GM18502 (cell line): ENCODE measurements around the gene EMILIN1.
A peak's percentile ranks its signal among the peaks of the same experiment; 100 is the strongest.
"Not testable (repeated sequence)": the region's sequence is repeated elsewhere in the genome, so short reads cannot be mapped to it uniquely, and the experiment has no call there.

Experiments
- ATAC-seq: cut with Tn5 transposase; IDR thresholded peaks from one replicate; pipeline ENCODE4 v1.9.1; 2021; ENCODE audit warnings: mild to moderate bottlenecking; ENCODE audit not compliant: unreplicated experiment, poor library complexity

The EMILIN1 gene

DNA sequence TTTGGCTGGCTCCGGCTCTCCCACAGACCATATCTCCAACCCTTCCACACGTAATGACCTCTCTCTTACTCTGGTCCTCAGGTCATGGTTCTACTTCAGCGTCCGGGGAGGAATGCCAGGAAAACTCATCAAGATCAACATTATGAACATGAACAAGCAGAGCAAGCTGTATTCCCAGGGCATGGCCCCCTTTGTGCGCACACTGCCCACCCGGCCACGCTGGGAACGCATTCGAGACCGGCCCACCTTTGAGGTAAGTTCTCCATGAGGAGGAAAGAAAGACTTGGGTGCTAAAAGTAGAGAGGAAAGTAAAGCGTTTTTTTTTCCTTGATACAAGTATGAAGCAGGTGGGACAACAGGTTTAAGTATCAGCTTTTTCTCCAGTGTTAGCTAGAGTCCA lies 25.1 kb upstream of the EMILIN1 start:
- ATAC-seq, result no peak

DNA sequence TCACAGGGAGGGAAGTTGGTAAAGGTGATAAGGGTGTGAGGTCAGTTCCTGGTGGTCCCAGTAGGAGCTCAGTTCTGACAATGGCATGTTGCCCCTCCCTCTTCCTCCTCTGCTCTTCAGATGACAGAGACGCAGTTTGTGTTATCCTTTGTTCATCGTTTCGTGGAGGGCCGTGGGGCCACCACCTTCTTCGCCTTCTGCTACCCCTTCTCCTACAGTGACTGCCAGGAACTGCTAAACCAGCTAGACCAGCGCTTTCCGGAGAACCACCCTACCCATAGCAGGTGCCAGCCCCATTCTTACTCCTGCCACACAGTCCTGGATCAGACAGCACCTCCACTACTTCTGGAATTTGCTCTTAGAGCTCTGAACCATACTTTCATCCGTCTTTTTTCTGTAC lies 24.6 kb upstream of the EMILIN1 start:
- no peak for ATAC-seq

DNA sequence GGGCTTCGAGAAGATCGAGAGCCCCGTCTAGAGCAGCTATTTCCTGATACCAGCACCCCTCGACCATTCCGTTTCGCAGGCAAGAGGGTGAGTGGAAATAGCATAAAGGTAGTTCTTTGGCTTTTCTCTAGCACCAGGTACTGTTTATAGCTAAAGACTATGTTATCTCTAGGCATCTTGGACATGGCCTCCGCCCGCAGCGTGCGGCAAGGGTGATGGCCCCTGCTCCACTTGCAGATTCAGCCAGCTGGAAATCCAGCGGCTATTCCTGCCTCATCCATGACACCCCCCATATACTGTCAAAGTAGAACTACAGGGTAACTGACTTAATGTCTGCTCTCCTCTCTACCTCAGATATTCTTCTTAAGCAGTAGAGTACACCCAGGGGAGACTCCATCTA lies 23.7 kb upstream of the EMILIN1 start:
- ATAC-seq, result no peak

DNA sequence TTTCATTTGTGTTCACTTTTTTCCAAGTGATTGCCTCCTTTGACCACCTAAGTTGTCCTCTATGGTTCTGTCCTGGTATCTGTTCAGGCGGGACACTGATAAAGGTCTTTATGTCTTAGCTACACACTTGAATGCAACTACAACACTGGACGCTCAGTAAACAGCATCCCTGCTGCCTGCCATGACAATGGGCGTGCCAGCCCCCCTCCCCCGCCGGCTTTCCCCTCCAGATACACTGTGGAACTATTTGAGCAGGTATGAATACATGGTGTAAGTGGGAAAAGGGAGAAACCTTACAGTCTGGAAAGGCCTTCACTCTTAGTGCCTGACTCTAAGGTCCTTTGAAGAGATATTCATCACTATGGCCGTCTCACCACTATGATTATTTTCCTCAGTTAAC lies 21.2 kb upstream of the EMILIN1 start:
- ATAC-seq, result no peak

DNA sequence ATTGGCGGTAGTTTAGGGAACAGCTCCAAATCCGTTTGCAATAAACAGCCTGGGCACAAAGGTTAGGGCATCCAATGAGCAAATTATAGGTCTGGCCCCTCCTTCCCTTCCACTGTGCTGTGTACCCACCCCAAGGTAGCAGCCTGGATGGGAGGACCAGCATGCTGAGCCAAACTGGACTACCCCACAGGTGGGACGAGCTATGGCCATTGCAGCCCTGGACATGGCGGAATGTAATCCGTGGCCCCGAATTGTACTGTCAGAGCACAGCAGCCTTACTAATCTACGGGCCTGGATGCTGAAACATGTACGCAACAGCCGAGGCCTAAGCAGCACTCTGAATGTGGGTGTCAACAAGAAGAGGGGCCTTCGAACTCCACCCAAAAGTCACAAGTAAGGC lies 20.2 kb upstream of the EMILIN1 start:
- no peak for ATAC-seq

DNA sequence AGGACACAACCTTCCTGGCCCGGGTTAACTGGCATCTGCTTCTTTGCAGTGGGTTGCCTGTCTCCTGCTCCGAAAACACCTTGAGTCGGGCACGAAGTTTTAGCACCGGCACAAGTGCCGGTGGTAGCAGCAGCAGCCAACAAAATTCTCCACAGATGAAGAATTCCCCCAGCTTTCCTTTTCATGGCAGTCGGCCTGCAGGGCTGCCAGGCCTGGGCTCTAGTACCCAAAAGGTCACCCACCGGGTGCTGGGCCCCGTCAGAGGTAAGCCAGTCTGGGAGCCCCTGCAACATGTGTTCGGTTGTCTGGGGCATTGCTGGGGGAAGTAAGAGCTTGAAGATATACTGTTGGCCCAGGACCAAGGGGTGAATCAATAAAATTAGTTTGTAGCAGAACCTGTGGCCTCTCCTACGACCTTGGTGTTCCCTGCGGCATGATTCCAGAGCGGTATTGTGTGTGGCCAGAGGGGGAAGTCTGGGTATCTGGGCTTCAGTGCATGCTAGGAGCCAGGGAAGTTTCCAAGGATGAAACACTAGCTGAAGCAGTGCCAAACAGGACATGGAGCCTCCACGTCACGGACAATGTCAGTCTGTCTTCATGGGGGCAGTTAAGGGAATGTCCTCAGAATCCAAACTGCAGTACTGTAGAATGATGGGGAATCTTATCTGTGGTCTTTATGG lies 19.1 kb upstream of the EMILIN1 start:
- ATAC-seq, result no peak

DNA sequence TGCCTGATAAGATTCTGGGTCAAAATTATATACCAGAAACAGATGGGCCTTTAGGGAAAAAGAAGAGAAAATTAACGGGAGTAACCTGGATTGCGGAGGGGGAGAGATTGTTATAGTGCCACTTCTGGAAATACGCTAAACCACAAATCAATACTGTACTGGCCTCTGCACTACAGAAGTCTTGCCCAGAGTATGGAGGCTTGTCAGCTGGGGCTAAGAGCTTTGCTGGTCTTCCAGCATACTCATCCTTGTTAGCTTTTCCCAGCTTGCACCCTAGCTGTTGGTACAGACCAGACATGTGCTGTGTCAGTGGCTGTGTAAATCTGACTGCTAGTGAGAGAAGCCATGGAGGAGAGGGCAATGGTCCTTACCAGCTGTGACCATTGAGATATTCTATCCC lies 18.1 kb upstream of the EMILIN1 start:
- ATAC-seq, result no peak

DNA sequence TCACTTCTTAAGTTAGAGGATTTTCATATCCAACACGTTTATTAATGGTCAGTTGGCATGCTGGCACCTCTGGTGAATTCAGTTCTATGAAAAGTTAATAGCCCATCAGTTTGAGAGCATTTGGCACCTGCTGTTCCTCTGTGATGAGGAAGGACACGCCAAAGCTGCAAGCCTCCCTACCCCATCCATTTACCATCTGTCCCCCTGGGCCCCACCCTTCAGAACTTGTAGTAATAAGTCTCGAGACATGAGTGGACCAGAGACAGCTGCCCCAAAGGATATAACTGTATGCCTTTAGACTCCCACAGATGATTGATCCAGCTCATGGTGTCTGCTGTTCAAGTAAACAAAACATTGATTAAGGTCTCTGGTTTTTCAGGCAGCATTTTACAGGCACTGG lies 13.3 kb upstream of the EMILIN1 start:
- no peak for ATAC-seq

DNA sequence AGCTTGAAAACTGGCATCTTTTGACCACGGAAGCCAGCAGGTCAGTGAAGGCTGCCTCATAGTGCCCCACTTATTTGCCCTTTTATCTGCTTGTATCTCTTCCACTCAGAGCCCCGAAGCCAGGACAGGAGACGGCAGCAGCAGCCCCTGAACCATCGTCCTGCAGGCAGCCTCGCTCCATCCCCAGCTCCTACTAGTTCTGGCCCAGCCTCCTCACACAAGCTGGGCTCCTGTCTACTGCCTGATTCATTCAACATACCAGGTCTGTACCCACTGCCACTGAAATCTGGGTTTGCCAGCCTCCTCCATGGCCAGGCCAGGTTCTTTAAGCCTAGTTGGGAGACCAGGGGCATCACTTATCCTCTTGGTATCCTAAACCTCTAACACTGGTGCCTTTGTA lies 11.0 kb upstream of the EMILIN1 start:
- ATAC-seq, result no peak

DNA sequence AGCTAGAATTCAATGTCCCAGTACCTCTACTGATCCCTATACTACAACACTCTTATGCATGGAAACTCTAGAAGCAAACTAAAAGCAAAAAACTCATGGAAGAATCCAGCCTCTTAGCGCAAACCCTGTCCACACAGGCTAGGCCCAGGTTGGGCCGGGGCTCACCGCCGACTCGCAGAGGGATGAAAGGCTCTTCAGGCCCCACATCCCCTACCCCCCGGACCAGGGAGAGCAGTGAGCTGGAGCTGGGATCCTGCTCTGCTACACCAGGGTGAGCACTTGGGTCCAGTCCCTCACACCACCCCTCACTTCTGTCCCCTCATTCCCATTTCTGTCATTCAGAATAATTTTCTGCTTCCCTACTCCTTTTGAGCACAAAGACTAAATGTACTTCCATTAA lies 9.0 kb upstream of the EMILIN1 start:
- no peak for ATAC-seq

DNA sequence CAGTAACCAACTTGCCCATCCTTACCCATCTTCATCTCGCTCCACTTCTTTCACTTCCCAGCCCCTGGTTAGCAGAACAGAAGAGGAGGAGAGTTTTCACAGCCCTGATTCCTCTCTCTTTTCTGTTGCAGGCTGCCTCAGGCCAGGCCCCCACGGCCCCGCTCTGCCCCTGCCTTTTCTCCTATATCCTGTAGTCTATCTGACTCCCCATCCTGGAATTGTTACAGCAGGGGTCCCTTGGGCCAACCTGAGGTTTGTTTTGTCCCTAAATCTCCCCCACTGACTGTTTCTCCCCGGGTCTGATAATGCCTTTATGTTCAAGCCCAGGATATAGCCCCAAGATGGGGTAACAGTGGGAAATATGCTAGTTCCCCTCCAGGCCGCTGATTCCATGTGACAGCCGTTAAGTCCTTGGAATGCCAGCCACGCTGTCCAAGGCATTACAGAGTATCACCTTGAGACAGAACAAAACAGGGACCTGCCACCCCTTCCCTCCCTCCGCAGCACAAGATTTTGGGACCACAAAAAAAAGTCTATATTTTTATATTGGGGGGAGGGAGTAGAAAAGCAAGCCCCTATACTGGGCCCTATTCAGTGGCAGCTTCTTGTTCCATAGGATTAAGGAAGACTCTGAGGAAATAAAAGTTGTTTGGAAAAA lies 8.3 kb upstream of the EMILIN1 start:
- ATAC-seq, result no peak

DNA sequence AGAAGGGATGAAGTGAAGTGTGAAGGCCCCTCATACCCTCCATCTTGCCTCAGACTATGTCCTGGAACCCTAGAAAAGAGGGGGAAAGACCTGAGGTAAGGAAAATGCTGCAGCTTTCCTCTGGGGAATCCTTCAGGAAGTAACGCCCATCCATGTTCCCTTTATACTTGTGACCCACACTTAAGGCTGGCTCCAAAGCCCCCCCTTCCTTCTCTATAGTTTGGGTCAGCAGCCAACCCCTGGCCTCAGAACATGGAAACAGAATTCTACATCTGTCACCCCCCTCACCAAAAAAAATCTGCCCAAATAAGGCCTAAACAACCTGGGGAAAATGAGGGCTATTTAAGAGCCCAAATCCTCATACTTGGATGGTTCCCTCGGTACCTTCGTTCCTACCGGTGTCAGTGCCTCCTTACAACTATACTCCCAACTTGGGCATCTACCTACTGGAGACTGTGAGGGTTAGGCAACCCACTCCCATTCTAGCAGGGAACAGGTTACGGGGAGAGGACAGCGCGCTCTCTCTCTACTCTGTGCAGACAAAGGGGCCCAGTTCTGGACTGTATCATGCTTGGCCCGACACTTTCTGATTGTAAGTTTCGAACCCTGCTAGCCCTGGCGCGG lies 7.7 kb upstream of the EMILIN1 start:
- peak; percentile 13 for ATAC-seq

DNA sequence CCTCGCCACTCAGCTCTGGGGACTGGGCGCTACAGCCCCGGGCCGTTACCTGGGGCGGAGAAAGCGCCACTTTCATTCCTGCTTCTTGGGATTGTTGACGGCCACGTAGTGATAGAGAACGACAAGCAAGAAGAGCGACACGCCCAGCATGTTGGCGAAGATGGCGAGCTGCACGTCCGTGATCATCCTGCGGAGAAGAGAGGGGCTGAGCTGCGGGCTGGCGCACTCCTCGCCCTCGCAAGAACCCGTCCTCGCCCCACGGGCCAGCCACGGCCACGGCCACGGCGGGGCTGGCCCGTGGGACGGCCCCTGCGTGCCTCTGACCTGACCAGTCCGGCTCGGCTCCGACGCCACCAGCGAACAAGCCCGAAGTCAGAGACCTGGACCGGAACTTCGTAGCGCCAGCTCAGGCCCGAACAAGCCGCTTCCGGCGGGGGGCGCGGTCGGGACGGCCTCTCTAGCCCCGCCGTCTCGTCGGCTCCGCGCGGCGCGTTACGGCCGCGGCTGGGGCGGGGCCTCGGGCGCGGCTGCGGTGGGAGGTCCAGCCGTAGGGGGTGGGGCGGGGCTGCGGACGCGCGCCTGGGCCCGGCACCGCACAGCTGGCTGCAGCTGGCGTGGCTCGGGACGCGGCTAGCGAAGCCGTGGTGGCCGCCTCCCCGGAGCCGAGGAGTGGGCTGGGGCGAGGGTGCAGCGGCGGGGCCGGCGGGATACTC lies 7.0 kb upstream of the EMILIN1 start, which contains the start of gene OST4:
Gene OST4 (minus strand): TSS at position 378 of the 713 bp plus-strand sequence.
- ATAC-seq, result peak; percentile 83

DNA sequence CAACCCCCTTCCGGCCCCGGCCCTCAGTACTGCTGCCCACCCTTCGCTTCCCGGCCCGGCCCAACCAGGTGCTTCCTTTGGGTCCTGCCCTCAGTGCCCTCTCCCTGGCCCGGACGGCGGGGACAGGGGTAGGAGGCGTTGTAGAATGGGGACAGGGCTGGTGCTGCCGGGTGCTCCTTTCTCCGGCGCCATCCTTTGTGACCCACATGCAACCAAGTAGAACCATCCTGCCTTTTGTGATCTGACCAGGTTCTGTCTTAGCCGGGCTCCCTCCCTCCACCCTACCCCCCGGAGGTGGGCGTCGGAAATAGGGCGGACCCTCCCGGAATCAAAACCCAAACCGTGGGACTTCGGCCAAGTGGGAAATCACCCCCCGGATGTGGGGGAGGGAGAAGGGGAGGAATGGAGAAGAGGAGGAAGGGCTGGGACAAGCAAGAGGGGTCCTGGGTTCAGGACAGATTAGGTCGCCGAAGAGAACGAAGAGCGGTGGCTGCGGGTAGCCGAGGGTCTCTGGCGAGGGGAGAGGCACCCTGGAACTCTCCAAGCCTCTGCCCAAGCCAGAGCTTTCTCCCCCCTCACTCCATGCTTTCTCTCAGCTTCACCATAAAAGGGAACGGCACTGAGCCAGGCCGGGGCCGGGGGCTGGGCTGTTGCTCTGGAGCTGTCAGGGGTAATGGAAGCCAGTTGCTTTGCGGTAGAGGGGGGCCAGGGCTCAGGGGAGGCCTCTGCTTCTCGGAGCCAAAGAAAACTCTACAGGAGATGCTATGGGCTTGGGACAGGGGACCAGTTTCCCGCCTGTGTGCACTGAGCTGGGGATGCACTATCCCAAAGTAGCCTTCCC lies 6.2 kb upstream of the EMILIN1 start:
- peak; percentile 2 for ATAC-seq

DNA sequence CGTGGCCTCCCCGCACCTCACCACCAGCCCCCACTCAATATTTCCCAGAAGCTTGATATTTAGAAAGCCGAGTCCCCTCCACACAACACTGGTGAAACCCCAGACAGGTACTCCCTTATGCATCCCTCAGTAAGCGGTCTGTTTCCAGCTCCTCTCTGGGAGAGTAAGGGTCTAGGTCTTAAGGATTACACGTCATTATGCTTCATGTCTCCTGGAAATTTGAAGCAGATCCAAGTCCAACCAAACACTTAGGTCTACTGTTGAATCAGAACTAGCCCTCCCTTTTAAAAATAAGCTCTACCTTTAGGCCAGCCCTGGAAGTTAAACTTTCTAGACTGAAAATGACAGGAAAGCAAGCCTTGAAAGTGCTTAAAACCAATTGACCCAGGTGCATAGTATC lies 5.5 kb upstream of the EMILIN1 start:
- ATAC-seq, result no peak

DNA sequence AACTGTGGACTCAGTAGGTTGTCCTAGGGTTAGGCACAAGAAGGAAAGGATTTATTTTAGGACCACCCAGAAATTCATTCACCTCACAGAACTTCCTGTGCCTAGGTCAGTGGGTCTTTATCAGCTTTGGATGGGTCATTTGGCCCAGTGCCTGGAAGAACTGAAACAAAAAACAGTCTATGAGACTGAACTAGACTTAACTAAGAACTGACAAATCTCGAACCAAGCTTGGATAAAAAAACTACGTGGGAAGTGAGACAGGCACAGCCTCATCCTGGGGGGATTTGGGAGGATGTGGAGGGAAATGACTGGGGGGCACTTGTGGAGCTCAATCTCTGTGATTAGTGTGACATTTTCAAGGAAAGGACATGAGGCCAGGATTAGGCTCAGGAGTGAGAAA lies 4.6 kb upstream of the EMILIN1 start:
- no peak for ATAC-seq

DNA sequence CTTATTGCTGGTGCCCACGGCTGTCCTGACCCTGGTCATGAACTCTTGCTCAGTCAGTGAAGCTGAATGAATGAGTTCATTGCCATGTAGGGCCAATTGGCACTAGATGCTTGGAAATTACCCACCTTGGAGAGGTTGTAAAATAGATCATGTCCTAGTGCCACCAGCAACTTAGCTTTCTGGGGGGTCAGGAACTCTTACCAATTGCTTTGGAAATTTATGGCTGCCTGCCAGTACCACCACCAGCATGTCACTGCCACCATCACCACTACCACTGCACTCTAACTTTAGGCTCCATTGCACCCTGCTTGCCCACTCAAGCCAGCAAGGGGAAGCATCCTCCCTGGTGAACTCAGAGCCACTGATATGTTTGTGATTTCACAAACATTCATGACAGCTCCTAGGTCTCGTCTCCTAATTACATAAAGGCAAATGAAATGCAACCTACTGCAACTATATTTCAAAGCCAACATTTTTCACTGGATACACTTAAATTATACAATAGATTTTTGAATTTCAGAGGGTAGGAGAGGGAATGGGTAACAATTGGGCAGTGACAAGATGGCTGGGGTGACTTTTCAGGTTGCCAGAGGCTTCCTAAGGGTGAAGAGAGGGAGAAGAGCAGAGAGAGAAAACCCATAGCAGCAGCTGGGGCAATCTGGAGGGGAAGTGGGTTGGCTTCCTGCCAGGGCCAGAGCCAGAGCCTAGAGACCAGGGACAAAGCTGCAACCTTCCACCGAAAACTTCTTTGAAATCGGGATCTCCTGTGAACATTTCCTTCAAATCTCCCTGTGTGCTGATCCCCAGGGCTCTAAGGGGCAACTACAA lies 3.5 kb upstream of the EMILIN1 start:
- ATAC-seq, result no peak

DNA sequence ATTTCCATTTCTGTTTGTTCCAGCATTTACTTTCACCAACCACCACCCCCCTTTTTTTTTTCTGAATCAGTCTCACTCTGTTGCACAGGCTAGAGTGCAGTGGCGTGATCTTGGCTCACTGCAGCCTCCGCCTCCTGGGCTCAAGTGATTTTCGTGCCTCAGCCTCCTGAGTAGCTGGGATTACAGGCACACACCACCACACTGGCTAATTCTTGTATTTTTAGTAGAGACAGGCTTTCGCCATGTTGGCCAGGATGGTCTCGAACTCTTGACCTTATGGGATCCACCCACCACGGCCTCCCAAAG lies 2.9 kb upstream of the EMILIN1 start:
- ATAC-seq, result not testable (repeated sequence)

DNA sequence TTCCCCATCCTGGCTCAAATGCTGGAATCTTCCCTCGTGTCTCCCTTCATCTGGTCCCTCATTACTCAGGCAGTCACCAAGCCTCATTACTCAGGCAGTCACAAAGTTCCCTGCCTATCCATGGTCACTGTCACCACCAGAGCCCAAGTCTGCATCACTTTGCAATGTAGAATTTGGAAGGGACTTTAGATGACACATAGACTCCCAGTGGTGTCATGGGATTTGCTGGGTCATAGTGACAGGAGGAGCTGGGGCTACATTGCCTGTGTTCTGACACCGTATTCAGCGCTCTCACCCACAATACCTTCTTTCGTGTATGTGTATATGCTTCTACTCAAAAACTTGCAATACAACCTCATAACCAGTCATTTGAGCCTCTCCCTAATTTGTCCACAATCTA lies 2.1 kb upstream of the EMILIN1 start:
- no peak for ATAC-seq

DNA sequence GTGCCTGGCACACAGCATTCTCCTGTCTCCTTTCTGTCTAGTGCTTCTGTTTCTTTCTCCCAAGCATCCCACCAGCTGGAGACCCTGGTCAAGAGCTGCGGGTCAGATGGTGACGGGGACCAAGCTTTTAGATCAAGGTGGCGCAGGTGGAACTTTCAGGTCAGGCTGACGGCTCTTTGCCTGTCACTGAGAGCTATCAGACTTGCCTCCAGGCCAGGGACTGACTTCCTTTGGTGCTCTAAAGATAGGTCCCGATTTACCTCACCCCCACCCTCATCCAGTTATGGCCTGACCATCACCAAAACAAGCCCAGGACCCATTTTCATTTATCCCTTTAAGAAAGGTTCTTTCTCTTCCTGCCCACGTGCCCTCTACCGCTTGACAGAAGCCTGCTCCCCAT lies 1.2 kb upstream of the EMILIN1 start:
- ATAC-seq, result no peak
